NCI-H1436 treated with DMSO at 0.1 percent for 48 hours (cell line): ENCODE measurements around the gene SFXN3.
A peak's percentile ranks its signal among the peaks of the same experiment; 100 is the strongest.

Source experiments
- DNase-seq: peaks from one replicate; lab custom pipeline; 2025; lab: John Stamatoyannopoulos, UW

SFXN3 gene

GRCh38 chr10:101035916-101036702, 5.1 kb downstream of the SFXN3 start:
- no peak for DNase-seq

DNA sequence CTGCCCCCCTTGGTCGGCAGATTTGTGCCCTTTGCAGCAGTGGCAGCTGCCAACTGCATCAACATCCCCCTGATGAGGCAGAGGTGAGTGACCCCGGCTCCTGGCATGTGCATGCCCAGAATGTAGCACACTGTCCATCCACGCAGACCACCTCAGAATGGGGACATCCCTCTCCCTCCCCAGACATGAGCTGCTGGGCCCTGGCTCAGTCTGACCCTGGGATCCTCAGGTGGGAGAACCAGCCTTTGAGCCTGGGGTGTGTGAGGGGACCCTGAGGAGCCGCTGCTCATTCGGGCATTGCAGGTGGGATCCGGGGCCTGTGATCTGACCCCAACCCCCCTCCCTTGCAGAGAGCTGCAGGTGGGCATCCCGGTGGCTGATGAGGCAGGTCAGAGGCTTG, 5.7 kb downstream of the SFXN3 start:
- no peak for DNase-seq

DNA sequence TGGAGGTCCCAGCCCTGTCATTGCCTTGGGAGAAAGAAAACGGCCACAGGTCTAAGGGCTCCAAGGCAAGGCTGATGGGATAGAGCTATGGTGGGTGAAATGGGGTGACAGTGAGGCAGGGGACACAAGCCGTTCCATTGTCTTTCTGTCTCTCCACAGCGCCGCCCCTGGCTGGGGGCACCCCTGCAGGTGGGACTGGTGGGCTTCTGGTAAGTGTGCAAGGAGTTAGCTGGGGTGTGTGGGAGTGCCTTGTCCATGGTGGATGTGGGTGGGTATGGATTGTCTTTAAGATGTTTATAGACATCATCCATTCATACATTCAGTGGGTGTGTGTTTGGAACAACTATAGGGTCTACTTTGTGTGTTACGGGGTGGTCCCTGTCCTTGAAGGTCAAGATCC, 7.5 kb downstream of the SFXN3 start:
- DNase-seq = no peak

DNA sequence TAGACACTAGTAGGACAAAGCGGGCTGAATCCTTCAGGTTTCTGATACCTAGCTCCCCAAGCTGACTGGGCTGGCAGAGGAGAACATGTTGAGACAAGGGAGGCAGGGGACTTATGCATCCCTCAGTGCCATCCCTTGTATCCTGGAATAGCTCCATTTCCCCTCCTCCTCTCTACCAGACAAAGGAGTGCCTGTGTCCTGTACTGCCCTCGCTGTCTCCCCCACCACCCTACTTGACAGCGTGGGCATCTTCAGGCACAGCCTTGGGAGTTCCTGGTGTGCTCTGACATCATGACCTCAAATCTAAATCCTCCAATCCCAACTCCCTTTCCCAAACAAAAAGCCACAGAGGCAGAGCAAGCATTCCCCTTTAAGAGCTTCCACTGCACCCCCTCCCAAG, 9.0 kb downstream of the SFXN3 start:
- no peak for DNase-seq

DNA sequence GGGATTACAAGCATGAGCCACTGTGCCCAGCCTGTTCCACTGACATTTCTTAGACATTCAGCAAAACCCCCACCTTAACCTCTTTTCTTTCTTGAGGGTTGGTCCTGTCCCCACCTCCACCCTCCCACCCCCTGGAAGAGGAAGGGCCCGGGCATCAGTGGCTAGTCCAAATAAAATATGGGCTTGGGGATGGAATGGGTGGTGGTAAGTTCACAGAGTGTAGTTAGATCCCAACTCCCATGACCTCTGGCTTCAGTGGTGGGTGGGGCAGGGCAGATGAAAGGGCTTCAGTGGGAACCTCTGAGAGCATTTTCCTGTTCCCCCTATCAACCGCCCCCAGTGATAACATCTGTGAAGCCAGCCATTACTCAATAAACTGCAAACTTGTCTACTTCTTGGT, 9.8 kb downstream of the SFXN3 start:
- no peak for DNase-seq

- peak; percentile 51 for DNase-seq
Measured at GRCh38 chr10:101041252-101041761, 10.3 kb downstream of the SFXN3 start.

GRCh38 chr10:101042118-101042517, 11.1 kb downstream of the SFXN3 start:
- no peak for DNase-seq

- DNase-seq = peak; percentile 85
Measured at GRCh38 chr10:101042667-101043362, 11.8 kb downstream of the SFXN3 start.

- DNase-seq = no peak
Measured at GRCh38 chr10:101043363-101043707, 12.3 kb downstream of the SFXN3 start.

GRCh38 chr10:101044117-101044516, 13.1 kb downstream of the SFXN3 start:
- DNase-seq = no peak

- DNase-seq = no peak
Measured at GRCh38 chr10:101046332-101047238, 15.6 kb downstream of the SFXN3 start.

DNA sequence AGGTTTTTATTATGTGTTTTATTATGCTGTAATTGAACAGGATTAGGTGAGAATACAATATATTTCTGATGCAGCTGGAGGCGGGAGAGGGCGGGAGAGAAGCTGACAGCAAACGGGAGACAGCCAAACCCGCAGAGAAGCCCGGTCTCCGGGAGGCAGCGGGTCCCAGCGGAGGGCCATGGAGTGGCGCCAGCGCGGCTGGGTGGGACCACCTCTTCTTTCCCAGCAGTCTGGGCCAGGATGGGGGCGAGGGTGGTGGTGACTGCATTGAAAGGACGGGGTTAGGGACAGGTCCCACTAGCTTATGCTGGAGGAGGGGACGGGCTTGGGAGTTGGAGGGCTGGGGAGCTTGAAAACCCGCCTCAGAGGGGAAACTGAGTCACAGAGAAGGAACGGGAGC, 16.2 kb downstream of the SFXN3 start:
- no peak for DNase-seq

DNA sequence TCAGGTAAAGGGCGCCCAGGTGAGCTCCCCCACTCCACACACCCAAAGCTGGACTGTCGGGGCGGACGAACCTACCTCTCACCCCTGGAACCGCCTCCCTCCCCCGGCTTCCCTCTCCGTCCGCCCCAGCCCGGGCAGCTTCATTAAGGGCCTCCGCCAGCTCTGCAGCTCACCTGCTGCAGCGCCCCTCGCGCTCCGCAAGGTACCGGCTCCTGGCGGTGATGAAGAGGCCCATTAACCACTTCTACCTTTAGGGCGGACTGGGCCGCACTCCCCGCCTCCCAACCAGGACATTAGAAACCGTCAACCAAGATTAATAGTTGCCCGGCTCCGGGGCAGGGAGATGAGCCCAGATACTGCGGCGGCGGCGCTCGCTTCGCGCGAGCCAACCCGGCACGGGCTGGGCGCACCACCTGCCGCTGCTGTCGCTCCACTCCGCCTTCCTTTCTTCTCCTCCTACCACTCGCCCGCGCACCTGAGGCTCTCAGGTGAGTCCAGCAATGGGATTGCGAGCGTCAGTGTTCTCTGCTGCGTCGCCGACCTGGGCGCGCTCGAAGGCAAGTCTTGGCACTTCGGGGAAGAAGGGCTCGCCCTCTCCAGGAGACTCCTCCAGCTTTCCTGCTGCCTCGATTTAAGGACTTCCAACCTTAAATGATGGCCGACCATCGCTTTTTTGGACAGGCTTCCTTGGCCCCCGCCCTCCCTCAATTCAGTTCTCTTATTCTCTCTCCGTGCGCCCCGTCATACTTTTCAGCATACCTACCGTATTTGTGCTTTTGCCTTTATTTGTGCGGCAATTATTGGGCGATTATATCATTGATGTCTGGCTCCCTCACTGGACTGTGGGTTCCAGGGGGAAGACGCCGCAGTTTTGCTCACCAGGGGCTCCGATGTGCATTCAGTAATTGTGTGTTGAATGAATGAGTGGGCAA, 17.2 kb downstream of the SFXN3 start:
- DNase-seq = no peak

GRCh38 chr10:101050208-101051069, 19.4 kb downstream of the SFXN3 start:
- DNase-seq = no peak

GRCh38 chr10:101052285-101052684, 21.3 kb downstream of the SFXN3 start:
- DNase-seq = no peak

DNA sequence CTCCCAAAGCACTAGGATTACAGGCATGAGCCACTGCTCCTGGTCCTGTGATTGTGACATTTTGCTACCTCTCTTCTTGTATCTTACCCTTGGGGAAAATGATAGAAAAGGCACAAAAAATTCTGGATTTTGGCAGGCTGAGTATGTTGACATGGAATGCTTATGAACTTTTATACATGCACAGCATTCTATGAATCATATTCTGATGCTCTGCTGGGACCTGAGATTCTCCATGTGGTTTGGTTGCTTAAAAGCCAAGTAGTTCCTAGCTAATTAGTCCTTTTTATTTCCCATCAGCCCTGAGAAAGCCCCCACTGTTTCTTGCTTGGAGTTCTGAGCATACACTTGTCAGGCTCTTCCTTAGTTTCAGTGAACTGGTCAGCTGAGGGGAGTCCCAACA, 22.5 kb downstream of the SFXN3 start:
- DNase-seq = no peak

GRCh38 chr10:101054351-101054750, 23.3 kb downstream of the SFXN3 start:
- no peak for DNase-seq

DNA sequence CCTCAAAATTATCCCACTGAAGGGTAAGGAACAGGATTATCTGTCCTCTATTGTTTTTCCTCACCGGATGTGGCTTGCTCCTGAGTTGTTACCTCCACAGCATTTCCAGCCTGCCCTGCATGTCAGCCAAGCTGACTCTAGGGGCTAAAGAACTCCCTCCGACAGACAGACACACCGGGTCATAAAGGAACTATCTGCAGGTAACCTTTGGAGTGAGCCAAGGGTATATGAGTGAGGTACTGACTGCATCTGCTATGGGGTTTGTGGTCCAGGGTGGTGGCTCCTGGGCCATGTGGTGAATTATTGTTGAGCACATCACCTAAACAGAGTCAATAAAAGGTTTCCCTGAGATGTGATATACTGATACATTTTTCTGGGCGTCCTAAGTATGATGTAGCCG, 23.8 kb downstream of the SFXN3 start:
- no peak for DNase-seq

DNA sequence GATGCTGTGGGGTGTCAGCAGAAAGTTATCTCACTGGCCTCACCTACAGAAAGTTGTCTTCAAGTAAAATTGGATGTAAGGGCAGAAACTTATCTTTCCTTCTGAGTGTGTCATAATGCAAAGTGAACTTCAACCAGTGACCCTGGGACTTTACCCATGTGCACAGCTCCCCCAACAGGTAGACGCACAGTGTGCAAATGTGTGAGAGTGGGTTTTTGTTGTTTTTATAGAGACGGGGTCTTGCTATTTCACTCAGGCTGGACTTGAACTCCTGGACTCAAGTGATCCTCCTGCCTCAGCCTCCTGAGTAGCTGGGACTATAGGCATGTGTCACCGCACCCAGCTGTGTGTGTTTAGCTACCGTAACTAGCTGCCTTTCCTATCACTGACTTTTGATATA, 24.4 kb downstream of the SFXN3 start:
- DNase-seq = no peak

DNA sequence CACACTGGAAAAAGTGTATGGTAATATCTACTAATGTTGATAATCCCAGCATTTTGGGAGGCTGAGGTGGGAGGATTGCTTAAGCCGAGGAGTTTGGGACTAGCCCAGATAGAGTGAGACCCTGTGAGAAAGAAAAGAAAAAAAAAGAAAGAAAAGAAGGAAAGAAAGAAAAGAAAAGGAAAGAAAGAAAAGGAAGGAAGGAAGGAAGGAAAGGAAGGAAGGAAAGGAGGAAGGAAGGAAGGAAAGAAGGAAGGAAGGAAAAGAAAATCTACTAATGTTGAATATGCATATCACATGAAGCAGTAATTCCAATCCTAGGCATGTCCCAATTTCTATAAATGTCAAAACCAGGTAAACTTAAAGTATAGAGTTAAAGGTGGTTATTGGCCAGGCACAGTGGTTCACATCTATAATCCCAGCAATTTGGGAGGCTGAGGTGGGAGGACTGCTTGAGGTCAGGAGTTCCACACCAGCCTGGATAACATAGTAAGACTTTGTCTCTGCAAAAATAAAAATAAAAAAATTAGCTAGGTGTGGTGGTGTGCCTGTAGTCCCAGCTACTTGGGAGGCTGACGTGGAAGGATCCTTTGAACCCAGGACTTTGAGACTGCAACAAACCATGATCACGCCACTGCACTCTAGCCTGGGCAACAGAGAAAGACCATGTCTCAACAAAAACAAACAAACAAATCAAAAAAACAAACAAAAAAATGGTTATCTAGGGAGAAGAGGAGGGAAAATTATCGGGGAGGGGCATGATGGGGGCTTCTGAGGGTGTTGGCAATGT, 25.5 kb downstream of the SFXN3 start:
- DNase-seq = no peak
